ENCODE results near the gene PDE9A.

The PDE9A gene

GRCh38 chr21:42624095-42624790 is 29.2 kb upstream of the PDE9A start:
- Histone ChIP-seq H3K9ac (ENCODE audit: low read depth, low read length) (no peak overlapping the region), H3K4me3 (ENCODE audit: low read depth in 1 of 2, low read length in 2 of 2) (no peak overlapping the region), H2AFZ (ENCODE audit: low read depth, low read length) (no peak overlapping the region), H3K36me3 (ENCODE audit: insufficient read depth, low read length) (no peaks in the 10 kb centered on the region), H3K4me1 (ENCODE audit: insufficient read depth, low read length) (no peaks in the 10 kb centered on the region), H3K27ac (ENCODE audit: low read length) (no peak overlapping the region), H3K4me2 (ENCODE audit: insufficient read depth, low read length) (no peak overlapping the region), H3K79me2 (ENCODE audit: insufficient read depth, low read length) (no peaks in the 10 kb centered on the region), H3K9me3 (ENCODE audit: insufficient read depth, low read length, severe bottlenecking) (no peaks in the 10 kb centered on the region), H4K20me1 (ENCODE audit: insufficient read depth, low read length) (no peaks in the 10 kb centered on the region), H3K27me3 (ENCODE audit: insufficient read depth, low read length, poor library complexity) (peaks cover 3% of the 10 kb centered on the region)
- TF ChIP-seq EZH2 (IDR thresholded peaks at IDR 0.05; ENCODE audit: borderline replicate concordance, low read depth, low read length, severe bottlenecking) (no peak), CTCF (IDR thresholded peaks at IDR 0.05; ENCODE audit: borderline replicate concordance, extremely low read depth, low read length, poor library complexity, severe bottlenecking) (no peak)
- DNase-seq (no peak), ATAC-seq (ENCODE audit: insufficient read depth, low read depth) (no peak)

DNA sequence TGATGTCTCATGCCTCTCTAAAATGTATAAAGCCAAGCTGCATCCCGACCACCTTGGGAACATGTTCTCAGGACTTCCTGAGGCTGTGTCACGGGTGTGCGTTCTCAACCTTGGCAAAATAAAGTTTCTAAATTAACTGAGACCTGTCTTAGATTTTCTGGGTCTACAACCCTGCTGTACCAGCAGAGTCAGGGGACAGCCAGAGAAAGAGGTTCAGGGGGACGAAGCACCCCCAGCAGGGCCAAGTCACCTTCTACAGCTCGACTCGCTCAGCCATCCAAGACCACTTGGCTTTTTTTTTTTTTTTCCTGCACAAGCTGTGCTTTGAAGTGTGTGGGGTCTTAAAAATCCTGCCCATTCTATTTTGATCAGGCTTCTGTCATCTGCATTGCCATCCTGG is 28.5 kb upstream of the PDE9A start:
- no peaks in the 10 kb centered on the region for H4K20me1 ChIP-seq (ENCODE audit: insufficient read depth, low read length)

DNA sequence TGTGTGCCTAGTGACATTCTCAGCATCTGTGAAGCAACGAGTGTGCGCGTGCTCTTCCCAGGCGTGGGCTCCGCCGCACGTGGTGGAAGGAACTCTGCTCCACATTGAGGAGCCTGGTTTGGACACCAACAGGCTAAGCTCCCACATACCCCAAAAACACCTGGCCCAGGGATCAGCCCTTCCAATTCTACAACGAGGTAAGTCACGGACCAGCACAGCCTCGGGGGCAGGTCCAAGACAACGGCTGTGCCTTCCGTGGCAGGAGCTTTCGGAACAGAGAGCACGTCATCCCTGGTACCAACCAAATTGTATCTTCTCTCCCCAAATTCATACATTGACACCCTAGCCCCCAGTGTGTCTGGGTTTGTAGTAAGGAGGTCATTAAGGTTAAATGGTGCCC is 27.2 kb upstream of the PDE9A start:
- no peak overlapping the region for H2AFZ ChIP-seq (ENCODE audit: low read depth, low read length)
- no peak overlapping the region for H3K4me2 ChIP-seq (ENCODE audit: insufficient read depth, low read length)
- ATAC-seq (ENCODE audit: insufficient read depth, low read depth), result no peak
- no peak overlapping the region for H3K4me3 ChIP-seq (ENCODE audit: low read depth in 1 of 2, low read length in 2 of 2)
- H3K27me3 ChIP-seq (ENCODE audit: insufficient read depth, low read length, poor library complexity), result peaks cover 3% of the 10 kb centered on the region
- no peaks in the 10 kb centered on the region for H3K4me1 ChIP-seq (ENCODE audit: insufficient read depth, low read length)
- no peak for DNase-seq
- no peak overlapping the region for H3K27ac ChIP-seq (ENCODE audit: low read length)
- H4K20me1 ChIP-seq (ENCODE audit: insufficient read depth, low read length), result no peaks in the 10 kb centered on the region
- H3K9ac ChIP-seq (ENCODE audit: low read depth, low read length), result no peak overlapping the region
- no peaks in the 10 kb centered on the region for H3K9me3 ChIP-seq (ENCODE audit: insufficient read depth, low read length, severe bottlenecking)
- no peaks in the 10 kb centered on the region for H3K36me3 ChIP-seq (ENCODE audit: insufficient read depth, low read length)
- no peaks in the 10 kb centered on the region for H3K79me2 ChIP-seq (ENCODE audit: insufficient read depth, low read length)
- TF ChIP-seq CTCF (IDR thresholded peaks at IDR 0.05; ENCODE audit: borderline replicate concordance, extremely low read depth, low read length, poor library complexity, severe bottlenecking) (no peak), EZH2 (IDR thresholded peaks at IDR 0.05; ENCODE audit: borderline replicate concordance, low read depth, low read length, severe bottlenecking) (no peak)

More for the DNA sequence above, 28.5 kb upstream of the PDE9A start:
- Histone ChIP-seq H3K36me3 (ENCODE audit: insufficient read depth, low read length) (no peaks in the 10 kb centered on the region), H3K79me2 (ENCODE audit: insufficient read depth, low read length) (no peaks in the 10 kb centered on the region), H3K27me3 (ENCODE audit: insufficient read depth, low read length, poor library complexity) (peaks cover 3% of the 10 kb centered on the region), H2AFZ (ENCODE audit: low read depth, low read length) (no peak overlapping the region), H3K27ac (ENCODE audit: low read length) (no peak overlapping the region), H3K9me3 (ENCODE audit: insufficient read depth, low read length, severe bottlenecking) (no peaks in the 10 kb centered on the region), H3K4me2 (ENCODE audit: insufficient read depth, low read length) (no peak overlapping the region), H3K9ac (ENCODE audit: low read depth, low read length) (no peak overlapping the region), H3K4me3 (ENCODE audit: low read depth in 1 of 2, low read length in 2 of 2) (no peak overlapping the region), H3K4me1 (ENCODE audit: insufficient read depth, low read length) (no peaks in the 10 kb centered on the region)
- TF ChIP-seq CTCF (IDR thresholded peaks at IDR 0.05; ENCODE audit: borderline replicate concordance, extremely low read depth, low read length, poor library complexity, severe bottlenecking), result no peak
- TF ChIP-seq EZH2 (IDR thresholded peaks at IDR 0.05; ENCODE audit: borderline replicate concordance, low read depth, low read length, severe bottlenecking), result no peak
- ATAC-seq (ENCODE audit: insufficient read depth, low read depth), result no peak
- no peak for DNase-seq

All from DND-41 (cell line).